ENCODE results near the gene RNF144B.
"Not testable (repeated sequence)": the region's sequence is repeated elsewhere in the genome, so short reads cannot be mapped to it uniquely, and the experiment has no call there.

RNF144B gene

GRCh38 chr6:18380158-18380836 is 6.9 kb upstream of the RNF144B start:
- DNase-seq = no peak

GRCh38 chr6:18380851-18381250 is 6.3 kb upstream of the RNF144B start:
- DNase-seq = no peak

- no peak for DNase-seq
Measured at GRCh38 chr6:18383441-18383840, 3.7 kb upstream of the RNF144B start.

- no peak for DNase-seq
Measured at GRCh38 chr6:18384621-18385020, 2.5 kb upstream of the RNF144B start.

GRCh38 chr6:18386298-18386976 is 713 bp upstream of the RNF144B start:
- no peak for DNase-seq

DNA sequence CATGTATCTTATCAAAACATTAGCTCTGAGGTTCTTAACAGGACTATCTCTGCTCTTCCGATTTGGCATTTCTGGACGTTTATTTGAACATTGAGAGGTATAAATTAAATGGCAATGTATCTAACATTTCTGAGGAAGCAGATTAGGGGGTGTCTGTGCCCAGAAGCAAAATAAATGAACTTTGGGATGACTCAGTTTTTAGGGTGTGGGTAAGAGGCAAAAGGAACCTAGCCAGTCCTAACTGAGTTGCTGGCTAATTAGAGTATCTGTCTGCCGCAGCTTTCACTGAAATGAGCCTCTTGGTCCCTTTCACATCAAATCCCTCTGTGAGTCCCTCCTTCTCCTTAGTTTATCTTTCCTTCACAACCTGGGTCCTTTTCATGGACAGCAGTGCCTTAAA is 1.1 kb downstream of the RNF144B start:
- no peak for DNase-seq

DNA sequence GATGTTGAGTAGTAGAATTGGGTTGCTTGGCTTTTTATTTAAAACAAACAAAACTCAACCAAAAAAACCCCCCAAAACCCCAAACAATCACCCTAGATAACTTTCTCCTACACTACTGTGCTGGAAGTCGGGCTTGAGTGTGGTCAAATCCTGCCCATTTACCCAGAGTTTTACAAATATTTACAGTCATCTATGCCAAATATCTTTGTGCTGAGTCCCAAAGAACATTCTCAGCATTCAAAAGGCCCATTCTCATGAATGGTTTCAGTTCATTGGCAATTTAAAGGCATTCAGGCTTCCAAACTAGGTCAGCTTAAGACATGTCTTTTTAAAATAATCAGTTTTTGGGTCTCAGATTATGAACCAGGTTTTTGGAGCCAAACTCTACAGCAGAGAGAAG is 1.8 kb downstream of the RNF144B start:
- no peak for DNase-seq

DNA sequence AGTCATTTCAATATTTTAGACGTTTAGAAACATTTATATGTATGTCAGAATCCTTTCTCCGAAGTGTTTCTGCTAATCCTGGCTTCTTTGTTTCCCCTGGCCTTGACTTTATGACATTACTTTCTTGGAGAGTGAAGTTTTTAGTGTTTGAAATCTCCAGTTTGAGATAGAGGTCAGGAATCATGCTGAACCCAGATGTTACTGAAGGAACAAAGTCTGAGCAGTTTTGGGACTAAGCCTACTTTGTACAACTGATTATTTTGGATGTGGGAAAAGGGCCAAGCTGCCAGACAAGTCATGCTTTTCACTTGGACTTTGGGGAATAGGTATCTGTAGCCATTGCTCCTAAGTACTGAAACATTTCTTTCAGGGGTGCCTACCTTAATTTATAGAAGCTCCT is 2.3 kb downstream of the RNF144B start:
- DNase-seq = no peak

GRCh38 chr6:18390476-18390875 is 3.3 kb downstream of the RNF144B start:
- no peak for DNase-seq

- DNase-seq = no peak
Measured at GRCh38 chr6:18391023-18391422, 3.9 kb downstream of the RNF144B start.

- DNase-seq = no peak
Measured at GRCh38 chr6:18392346-18392877, 5.3 kb downstream of the RNF144B start.

GRCh38 chr6:18393698-18394097 is 6.5 kb downstream of the RNF144B start:
- DNase-seq = no peak

DNA sequence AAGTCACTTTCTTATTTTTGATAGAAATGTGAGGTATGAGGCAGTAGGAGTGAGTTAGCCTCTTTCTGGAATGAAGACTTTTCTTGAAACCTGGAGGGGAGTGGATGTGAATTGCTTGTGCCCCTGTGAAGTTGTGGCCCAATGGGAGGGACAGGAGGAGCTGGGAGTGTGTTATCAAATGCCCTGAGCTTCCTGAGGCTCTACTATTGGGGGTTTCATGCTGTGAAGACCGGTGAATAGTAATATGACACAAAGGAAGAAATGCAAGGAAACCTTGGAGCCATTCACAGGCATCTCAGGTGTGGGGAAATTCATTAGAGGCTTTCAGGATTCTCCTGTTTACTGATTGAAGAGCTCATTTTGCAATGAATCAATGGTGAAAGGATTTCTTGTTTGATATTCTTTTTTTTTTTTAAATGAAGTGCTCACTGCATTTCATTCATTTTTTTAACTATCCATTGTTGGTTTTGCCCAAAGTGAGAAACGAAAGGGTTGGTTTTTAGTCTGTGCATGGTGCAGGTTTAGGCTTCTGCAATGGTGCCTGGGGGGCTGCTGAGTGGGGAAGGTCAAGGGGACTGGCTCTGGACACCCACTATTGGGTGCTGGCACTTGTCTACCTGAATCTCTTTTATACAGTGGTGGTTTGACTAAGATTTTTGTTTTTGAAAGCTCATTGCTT is 8.2 kb downstream of the RNF144B start:
- no peak for DNase-seq

DNA sequence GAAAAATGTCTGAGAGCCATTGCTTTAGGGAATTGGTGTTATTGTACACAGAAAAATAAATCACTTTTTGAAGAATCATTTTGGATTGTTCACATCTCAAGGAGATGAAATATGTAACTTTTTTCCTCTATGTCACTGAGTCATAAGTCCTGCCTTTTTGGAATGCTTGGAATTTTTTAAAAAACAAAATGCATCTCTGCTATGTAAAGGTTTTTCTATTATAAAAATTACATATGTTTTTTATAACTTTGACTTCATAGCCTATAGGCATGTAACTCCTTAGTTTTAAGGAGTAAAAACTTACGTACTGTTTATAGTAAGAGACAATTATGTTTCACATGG is 8.7 kb downstream of the RNF144B start:
- DNase-seq = no peak

GRCh38 chr6:18397701-18398100 is 10.6 kb downstream of the RNF144B start:
- no peak for DNase-seq

DNA sequence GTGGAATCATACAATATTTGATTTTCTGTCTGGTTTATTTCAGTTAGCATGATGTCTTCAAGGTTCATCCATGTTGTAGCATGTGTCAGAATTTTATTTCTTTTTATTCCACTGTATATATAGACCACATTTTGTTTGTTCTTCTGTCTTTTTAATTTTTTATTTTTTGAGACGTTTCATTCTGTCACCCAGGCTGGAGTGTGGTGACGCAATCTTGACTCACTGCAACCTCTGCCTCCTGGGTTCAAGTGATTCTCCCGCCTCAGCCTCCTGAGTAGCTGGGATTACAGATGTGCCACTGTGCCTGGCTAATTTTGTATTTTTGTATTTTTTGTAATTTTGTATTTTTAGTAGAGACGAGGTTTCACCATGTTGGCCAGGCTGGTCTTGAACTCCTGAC is 11.1 kb downstream of the RNF144B start:
- not testable (repeated sequence) for DNase-seq

GRCh38 chr6:18400831-18401446 is 13.8 kb downstream of the RNF144B start:
- DNase-seq = no peak

DNA sequence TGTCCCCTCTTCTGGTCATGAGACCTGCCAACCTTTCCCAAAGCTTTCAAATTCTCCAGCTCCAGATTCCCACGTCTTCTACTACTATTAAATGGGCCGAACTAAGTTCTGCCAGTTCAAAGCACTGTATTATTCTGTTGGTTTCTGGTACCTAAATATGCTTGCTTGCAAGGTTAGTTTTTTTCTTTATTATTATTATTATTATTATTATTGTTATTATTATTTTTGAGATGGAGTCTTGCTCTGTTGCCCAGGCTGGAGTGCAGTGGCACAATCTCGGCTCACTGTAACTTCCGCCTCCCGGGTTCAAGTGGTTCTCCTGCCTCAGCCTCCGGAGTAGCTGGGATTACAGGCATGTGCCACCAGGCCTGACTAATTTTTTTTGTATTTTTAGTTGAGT is 17.8 kb downstream of the RNF144B start:
- DNase-seq = not testable (repeated sequence)

- no peak for DNase-seq
Measured at GRCh38 chr6:18405477-18406293, 18.5 kb downstream of the RNF144B start.

GRCh38 chr6:18406955-18407749 is 20.0 kb downstream of the RNF144B start:
- DNase-seq = no peak

DNA sequence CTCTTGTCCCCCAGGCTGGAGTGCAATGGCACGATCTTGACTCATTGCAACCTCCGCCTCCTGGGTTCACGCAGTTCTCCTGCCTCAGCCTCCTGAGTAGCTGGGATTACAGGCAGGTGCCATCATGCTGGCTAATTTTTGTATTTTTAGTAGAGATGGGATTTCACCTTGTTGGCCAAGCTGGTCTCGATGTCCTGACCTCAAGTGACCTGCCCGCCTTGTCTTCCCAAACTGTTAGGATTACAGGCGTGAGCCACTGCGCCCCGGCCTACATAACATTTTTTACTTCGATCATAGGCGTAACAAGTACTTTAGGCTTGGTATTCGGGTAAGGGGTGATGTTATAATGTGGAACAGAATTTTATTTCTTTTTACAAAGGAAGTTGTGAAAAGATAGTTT is 22.5 kb downstream of the RNF144B start:
- not testable (repeated sequence) for DNase-seq

DNA sequence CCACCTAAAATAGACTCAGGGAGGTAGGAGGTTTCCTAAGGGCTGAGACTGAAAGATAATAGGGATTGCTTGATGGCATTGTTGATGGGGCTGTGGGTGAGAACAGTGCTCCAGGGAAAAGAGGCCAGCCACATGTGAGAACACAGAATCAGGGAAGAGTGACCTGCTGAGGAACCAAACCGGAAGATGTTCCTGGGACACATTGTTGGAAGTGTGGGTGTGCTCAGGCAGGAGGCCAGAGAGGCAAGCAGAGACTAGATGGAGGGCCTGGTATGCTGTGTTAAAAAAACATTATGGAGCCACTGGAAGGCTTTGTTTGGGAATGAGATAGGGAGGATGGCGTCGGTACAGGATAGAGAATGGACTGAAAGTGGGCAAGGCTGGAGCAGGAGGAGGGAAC is 23.3 kb downstream of the RNF144B start:
- no peak for DNase-seq

All from CD4-positive, alpha-beta T cell treated with Interleukin-10 for 1 hour (primary cell).